GM23248 (cell line): Measurements from ENCODE around the gene PLIN5.

Source experiments
- EZH2 ChIP-seq: fragments of 200-600 bp; sonication (generic); IDR thresholded peaks from 2 replicates; pipeline ENCODE4 v1.6.1; 2018; ENCODE audit warnings: antibody characterized with exemption, mild to moderate bottlenecking; ENCODE audit not compliant: insufficient read depth, poor library complexity, severe bottlenecking
- EZH2phosphoT487 ChIP-seq: fragments of 200-600 bp; sonication (generic); IDR thresholded peaks from 2 replicates; pipeline ENCODE4 v1.6.1; 2018; ENCODE audit warnings: antibody characterized with exemption, moderate library complexity, mild to moderate bottlenecking, low read depth; ENCODE audit not compliant: insufficient read depth

GRCh38 chr19:4501691-4502090 is 33.3 kb downstream of the PLIN5 start:
- TF ChIP-seq EZH2 = no peak
- TF ChIP-seq EZH2phosphoT487 = no peak
